ENCODE measurements around the gene CD46.

The CD46 gene

DNA sequence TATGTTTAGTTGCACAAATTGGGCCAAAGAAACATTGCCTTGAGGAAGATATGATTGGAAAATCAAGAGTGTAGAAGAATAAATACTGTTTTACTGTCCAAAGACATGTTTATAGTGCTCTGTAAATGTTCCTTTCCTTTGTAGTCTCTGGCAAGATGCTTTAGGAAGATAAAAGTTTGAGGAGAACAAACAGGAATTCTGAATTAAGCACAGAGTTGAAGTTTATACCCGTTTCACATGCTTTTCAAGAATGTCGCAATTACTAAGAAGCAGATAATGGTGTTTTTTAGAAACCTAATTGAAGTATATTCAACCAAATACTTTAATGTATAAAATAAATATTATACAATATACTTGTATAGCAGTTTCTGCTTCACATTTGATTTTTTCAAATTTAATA, 43.0 kb downstream of the CD46 start:
- no peak for DNase-seq (ENCODE audit: low read depth, low spot score)

DNA sequence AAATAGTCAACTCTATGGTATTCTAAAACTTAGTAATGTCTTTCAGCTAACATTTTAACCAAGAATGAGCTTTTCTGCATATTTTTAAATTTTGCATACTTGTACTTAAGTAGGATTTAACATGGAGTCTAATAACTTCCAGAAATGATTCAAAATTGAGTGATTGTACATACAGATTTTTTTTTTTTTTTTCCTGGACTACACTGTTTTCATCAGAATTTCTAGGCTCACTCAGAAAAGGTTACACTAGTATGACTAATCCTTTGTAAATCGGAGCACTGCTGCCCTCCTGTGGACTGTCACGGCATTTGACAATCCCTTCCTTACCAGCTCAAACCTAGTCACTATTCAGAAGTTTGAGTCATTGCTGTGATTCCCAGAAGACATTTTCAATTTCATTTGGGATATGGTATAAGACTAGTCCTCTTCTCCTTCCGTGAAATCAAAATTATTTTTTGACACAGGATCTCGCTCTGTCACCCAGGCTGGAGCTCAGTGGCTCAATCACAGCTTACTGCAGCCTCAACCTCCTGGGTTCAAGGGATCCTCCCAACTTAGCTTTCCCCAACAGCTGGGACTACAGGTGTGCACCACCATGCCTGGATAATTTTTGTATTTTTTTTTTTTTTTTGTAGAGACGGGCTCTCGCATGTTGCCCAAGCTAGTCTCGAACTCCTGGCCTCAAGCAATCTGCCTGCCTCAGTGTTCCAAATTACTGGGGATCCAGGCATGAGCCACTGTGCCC, 45.5 kb downstream of the CD46 start:
- peak; percentile 55 for DNase-seq (ENCODE audit: low read depth, low spot score)

DNA sequence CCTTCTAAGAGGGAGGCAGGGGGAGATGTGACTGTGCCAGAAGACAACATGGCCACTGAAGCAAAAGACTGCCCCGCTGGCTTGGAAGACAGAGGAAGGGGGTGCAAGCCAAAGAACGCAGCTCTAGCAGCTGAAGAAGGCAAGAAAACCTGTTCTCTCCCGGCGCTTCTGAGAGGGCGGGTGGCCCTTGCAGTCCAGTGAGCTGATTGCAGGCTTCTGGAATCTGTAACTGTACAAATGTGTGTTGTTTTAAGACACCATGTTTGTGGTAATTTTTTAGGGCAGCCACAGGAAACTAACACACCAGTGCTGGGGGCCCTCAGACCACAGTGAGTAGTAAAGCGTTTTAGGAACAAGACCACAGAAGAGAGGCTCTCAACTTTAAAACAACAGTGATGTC, 47.0 kb downstream of the CD46 start:
- DNase-seq (ENCODE audit: low read depth, low spot score): no peak

DNA sequence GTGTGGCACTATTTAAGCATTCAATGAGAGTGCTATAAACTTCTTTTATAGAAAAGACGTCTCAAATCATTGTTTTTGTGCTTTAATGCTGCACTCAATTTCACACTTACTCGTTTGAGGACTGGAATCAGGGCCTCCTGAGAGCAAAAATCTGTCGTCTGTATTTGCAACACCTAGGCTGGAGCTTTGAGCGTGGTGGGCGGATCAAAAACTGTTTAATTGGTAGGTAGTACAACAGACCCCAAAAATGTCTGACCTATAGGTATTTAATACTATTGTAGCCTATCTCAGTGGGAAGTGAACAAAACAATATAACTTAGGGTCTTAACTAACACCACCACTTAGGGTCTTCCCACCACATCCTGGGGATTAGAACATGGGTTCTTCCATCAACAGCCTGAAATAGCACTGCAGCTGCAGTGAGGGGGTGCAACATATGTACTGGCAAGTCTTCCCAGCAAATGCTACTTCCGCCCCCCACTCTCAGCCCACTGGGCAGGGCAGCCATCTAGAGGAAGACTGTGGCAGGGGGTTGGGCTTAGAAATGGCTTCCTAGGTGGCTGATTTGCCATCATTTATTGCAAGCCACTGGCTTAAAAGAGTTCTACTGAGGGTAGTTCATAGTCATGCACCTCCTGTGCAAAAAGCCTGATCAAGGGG, 48.3 kb downstream of the CD46 start:
- DNase-seq (ENCODE audit: low read depth, low spot score): no peak

DNA sequence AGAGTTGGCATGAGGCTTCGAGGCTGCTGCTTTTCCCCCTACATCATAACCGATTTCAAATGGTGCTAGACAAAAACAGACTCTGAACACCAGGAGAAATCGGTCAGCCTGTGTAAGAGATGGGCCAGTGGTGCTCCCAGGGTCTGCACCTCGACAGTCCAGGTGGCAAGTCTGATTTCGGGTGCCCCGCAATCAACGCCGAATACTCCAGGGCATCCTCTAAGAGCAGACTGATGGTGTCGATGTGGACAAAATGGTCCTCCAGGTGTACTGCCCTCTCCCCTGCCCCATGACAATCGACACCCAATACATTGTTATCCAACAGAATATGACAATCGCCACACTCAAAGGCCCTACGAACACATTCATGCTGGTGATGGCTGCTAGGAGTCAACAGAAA, 50.0 kb downstream of the CD46 start:
- no peak for DNase-seq (ENCODE audit: low read depth, low spot score)

DNA sequence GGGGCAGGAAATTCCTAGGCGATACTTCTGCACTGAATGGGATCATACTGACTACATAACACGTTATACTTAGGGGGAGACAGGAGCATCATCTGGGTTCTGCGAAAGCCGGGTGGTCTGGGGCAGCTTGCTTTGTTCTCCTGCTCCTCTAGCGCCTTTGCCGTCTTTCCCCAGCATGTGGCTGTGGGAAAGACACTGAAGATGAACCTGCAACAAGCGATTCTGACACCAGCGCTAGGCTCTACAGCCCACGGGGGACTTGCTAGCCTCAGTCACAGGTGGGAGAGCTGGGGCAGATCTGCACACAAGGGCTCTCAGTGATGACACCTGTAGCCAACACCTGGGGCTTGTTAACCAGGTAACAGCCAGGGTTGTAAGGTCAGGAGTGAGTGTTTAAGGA, 51.8 kb downstream of the CD46 start:
- no peak for DNase-seq (ENCODE audit: low read depth, low spot score)

DNA sequence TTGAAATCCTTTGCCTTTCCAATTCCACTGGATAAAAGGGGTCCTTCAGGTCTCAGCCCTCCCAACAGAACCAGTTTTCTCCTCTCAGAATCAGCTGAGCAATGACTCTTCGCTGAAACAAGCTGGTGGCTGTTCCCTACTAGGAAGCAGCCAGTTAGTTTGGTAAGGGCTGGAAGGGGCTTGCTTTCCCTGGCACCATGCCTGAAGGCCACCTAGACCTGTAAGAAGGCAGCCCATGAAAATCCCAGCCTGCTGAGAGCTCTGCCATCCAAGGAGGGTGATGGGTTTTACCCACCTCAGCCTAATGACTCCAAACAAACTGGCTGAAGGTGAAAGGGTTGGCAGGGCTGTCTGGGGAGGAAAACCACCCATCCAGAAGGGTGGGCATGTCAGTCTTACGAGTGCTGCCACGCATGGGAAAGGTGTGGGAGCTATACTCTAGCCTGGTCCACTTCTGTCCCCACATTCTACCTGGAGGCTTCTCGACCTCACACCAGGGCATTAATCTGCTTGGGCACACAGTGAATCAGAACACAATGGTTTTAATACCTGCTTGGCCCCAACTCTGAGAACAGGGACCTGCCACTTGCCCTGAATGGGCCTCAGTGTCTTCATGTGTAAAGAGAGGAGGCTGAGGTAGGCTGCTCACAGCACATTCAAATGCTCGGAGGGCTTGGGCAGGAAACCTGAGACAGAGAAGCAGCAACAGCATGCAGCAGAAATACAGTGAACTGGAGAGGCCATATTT, 53.0 kb downstream of the CD46 start:
- no peak for DNase-seq (ENCODE audit: low read depth, low spot score)

DNA sequence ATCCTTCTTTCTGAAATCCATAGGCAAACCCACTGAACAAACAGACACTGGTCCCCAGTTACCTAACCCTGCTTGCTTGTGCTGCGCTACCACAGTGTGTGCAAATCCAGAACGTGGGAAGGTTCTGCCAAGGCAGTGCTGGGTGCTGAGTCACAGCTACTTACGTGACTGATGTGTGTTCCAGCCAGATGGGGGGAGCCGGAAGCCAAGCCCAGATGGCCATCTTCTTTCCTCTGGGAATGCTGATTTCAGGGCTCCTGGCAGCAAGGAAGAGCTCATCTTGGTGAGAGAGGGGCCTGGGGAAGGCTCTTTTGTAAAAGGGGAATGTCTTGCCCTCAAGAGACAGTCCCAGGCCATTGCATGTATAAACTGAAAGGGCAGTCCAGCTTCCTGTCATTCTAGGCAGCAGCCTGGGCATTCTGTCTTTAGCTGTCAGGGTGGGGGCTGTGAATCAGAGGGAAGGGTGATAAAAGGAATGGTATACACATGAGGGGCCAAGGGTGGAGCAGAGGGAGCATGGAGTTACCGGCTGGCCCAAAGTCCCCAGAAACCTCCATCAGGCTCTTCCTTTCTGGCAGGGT, 54.1 kb downstream of the CD46 start:
- DNase-seq (ENCODE audit: low read depth, low spot score): no peak

DNA sequence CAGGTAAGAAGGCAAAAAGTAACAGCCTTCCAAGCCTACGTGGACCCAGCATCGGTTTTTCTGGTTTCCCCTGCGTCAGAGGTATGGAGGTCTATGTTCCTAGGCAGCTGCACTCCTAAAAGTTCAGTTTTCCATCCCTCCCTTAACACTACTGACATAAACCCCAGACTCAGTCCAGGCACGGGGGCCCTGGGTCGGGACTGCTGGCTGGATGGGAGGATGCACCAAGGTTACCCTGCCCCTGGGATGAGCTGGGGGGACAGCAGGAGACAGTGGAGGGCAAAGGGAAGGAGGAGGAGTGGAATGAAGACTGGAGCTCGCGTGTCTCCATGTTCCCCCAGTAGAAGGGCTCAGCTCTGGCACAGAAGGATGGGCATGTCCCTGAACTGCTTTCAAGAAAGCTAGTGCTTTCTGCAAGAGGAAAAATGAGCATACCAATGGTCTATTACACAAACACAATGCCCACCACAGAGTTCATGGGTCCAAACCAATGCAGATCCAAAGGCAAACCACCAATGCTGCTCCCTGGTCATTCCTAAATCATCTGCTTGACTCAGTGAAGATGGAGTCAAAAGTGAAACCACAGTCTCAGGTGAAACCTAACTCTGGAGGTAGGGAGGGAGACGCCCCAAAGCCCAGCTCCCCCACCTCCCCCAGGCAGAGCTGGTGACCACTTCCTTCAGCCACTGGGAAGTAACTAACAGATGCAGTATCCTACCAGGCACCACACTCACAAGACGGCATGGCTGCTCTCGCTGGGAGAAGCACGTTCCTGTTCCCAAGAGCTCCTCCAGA, 54.9 kb downstream of the CD46 start:
- no peak for DNase-seq (ENCODE audit: low read depth, low spot score)

DNA sequence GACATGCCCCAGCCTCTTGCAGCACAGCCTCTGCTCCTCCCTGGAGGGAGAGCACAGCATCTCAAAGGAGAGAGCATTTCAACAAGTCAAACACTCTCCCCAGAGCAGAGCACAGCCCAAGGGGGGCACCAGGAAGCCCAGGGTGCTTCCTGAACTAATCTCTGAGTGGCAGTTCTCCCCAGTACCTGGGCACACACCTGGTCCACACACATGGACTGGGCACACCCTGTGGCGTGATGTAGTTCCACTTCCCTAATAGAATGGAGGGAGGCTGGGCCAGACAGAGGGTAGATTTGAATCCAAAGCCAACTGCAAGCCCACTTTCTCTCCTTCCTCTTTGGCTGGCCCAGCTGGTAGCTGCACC, 55.5 kb downstream of the CD46 start:
- no peak for DNase-seq (ENCODE audit: low read depth, low spot score)

DNA sequence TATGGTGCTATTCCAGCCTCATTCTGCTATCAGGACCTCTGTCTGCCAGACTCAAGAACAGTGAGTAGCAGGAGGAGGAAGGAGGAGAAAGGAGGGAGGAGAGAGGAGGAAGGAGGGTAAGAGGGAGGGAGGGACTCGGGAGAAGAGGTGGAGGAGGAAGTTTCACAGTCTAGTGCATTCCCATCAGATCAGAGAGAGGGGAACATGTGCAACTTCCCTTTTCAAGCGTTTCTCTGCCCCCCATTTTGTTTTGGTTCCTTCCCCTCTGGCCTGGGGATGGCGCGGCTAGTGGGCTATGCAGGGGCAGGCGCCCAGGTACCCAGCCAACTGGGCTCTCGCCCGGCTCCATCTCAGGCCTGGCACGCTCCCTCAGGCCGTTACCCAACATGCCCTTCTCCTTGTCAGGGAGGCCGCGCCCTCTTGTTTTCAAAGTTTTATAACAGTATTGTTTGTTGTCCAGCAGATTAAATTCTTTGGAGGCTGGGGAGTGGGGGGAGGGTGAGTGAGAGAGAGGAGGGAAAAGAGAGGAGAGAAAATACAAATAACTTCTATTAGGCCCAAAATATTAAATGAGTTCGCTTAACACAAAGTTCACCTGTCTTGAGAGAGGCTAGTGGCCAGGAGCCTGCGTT, 56.0 kb downstream of the CD46 start:
- DNase-seq (ENCODE audit: low read depth, low spot score): no peak

DNA sequence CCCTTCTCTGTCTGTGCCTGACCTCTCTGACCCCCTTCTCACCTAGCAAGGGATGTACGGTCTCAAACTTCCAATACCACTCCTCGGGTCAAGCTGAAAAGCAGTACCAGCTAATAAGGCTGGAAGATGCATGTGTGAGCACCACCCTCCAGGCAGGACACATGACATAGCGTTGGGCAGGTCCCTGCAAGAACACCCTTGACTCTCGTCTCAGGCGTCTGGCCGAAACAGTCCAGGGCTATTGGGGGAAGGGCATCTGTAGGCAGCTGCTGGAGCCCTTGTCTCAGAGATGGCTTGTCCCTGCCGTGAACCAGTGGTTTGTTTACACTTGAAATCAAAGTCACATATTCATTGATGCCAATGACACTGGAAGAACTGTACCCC, 56.5 kb downstream of the CD46 start:
- DNase-seq (ENCODE audit: low read depth, low spot score): no peak

DNA sequence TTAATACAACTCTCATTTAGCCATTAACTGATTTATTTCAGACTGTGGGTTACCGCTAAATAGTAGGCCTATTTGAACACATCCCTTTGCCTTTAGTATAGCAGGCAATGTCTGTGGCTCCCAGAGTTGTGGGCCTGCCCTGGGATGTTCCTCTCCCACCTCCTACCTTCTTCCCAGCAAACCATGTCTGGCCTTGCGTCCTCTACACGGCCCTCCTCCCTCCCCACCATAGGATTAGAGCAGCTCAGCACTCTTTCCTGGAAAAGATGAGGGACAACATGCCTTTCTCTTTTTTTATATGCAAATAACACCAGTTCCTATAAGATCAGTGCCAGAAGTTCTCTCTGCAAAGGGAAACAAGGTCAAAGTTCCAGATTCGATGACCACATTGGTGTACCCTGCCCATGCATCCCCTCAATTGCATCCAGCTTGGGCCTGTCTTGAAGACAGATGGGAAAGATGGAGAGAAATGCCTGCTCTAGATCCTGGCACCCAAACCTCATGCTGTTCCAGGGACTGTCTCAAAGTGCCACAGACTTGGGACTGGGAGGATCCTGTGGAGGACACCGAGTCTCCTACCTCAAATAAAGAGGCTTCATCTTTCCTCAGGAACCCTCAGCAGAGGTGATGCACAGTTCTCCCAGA, 57.2 kb downstream of the CD46 start:
- no peak for DNase-seq (ENCODE audit: low read depth, low spot score)

DNA sequence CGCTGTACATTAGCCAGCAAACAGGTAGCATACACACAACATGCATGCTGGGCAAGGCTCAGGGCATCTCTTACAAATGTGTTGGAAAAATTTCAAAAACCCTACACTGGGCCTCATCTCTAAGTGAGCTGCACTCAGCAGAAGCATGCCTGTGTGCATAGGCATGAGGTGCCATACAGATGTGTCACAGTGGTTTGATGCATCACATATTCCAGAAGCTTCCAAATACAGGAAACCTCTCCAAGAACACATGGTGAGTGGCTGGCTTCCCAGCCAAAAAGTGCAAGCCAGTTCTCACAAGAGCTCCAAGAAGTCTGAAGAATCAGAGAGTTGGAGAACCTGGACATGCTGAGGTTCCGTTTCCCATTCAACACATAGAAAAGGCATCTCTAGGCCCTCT, 58.3 kb downstream of the CD46 start:
- DNase-seq (ENCODE audit: low read depth, low spot score): no peak

DNA sequence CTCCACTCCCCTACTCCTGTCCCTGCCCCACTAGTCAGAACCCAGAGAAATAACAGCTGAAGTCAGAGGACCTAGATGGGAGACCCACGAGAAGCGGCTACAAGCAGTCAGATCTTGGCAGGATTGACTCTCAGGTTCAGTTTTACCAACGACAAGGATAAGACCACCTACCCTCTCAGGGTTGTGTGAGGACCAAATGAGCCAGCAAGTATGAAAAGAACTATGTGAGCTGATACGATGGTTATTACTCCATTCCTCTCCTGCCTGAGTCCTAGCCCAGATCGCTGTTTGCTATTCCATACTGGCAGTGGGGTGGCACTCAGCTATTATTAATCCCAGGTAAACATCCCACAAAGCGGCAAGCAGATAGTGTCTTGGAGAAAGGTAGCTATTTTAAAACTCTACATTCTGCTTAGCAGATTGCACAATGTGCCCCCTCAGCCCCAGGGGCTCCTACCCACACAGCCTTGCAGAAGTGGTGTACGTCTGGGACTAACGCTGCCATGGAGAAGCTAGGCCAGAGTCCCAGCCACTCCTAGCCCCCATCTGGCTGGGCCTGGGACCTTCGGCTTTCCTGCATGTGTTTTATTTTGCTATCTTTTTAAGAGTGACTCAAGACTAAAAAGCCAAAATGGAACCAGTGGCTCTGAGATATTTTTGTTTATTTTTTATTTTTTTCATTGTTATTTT, 58.9 kb downstream of the CD46 start:
- no peak for DNase-seq (ENCODE audit: low read depth, low spot score)

DNA sequence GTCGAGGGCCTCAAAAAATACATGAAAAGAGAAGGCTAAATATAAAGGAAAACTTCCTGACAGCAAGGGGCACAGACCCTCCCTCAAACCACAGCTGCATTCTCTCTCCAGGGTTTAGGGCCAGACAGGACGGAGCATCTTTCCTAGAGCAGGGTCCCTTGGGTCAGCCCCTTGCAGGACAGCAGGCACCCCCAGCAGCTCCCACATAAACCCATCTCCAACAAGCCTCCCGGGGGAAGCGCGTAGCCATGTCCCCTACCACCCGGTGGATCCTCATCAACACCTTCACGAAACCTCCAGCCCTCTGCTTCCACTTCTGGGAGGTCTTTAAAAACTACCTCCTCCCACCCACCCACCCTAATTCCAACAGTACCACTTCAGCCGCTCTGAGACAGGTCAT, 59.5 kb downstream of the CD46 start:
- no peak for DNase-seq (ENCODE audit: low read depth, low spot score)

DNA sequence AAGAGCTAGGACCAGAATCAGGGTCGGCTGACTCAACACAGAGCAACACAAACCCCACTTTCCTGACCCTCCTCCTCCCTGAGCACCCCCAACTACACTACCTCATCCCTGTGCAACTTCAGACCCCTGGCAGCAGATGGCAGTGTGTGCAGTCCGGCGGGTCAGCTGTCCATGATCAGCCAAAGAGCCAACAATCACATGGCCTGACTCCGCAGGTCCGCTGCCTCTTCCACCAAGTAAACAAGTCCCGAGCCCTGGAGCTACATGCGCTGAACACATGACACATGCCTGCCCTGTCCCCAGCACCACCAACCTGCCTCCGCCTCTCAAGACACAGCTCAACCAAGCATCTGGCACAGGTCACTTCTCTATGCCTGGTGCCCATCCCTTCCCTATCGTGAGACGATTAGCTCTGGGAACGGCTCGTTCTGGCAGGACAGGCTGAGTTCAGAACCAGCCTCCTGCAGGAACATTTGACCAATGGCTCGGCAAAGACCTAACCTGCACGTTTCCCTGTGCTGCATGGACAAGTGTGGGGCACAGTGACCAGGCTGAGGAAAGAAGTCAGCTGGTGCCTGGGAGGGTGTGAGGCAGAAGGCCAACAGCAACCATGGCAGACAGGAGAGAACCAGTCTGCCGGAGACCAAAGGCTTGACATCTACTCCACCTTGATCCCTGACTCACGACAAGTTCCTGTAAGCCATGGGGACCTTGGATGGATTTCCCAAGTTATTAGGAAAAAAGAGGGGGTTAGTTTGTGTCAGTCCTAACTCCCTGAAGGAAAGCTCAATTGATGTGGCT, 60.3 kb downstream of the CD46 start:
- no peak for DNase-seq (ENCODE audit: low read depth, low spot score)

DNA sequence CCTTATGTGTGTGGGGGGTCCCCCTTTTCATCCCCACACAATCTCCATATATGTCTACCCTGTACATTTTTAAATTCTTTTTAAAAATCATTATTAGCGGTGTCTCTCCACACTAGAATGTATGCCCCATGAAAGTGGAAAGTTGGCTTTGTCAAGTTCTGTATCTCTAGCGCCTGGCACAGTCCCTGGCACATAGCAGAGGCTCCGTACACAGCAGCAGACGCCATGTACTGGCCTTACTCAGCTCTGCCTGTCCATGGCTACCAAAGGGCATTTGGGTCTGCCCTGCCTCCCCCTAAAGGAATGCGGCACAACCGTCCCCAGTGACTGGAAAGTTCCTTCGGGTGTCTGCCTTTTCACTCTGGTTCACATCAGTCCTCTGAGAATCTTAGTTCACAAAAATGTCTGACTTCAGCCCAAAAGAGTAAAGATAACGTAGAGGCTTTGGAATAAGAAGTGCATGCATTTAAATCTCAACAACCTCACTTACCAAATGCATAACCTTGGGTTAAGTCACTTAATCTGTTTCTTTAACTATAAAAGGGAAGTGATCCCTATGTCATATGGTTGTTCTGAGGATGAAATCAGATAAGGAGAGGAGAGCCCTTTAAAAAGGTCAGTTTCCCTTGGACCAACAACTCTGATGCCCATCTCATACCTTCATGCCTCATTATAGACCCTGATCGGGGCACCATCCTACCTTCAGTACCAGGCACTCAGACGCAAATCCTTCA, 61.1 kb downstream of the CD46 start:
- no peak for DNase-seq (ENCODE audit: low read depth, low spot score)

DNA sequence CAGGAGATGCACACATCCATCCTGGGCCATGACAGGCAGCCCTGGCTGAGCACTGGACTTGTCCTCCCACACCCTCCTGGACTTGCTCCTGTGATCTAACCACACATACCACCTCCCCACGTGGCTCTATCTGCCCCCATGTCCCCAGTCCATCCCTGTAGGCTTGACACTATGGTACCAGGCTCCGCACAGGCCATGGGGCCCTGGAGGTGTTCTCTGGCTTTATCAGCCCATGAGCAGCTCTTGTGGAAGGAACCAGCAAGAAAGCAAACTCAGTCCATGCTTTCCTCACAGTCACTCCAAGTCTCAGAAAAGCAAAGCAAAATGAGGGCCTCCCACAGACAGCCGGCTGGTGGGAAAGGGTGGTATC, 61.6 kb downstream of the CD46 start:
- DNase-seq (ENCODE audit: low read depth, low spot score): no peak
